CD4-positive, alpha-beta T cell treated with Interleukin-6 for 4 hours (primary cell): Measurements from ENCODE around the gene CAPRIN1.
A peak's percentile ranks its signal among the peaks of the same experiment; 100 is the strongest.
"Not testable (repeated sequence)": the region's sequence is repeated elsewhere in the genome, so short reads cannot be mapped to it uniquely, and the experiment has no call there.

Source experiments
- DNase-seq: peaks from one replicate; pipeline ENCODE4 v3.0.0-alpha.2; 2020; ENCODE audit warnings: mixed read lengths

CAPRIN1 gene

GRCh38 chr11:34094900-34095299 is 43.4 kb downstream of the CAPRIN1 start:
- DNase-seq = not testable (repeated sequence)

- no peak for DNase-seq
Observed at GRCh38 chr11:34098813-34099212, 47.3 kb downstream of the CAPRIN1 start.

- no peak for DNase-seq
Observed at GRCh38 chr11:34104680-34105078, 53.1 kb downstream of the CAPRIN1 start.

GRCh38 chr11:34105079-34105956 is 53.8 kb downstream of the CAPRIN1 start, which contains the start of gene NAT10:
Gene NAT10 (plus strand): TSS chr11:34105629. CDS start chr11:34108226, 2,597 bp downstream.
- peak; percentile 97 for DNase-seq

GRCh38 chr11:34105957-34106504 is 54.5 kb downstream of the CAPRIN1 start:
- DNase-seq = no peak

GRCh38 chr11:34111722-34112270 is 60.3 kb downstream of the CAPRIN1 start:
- DNase-seq = no peak

GRCh38 chr11:34114014-34114413 is 62.5 kb downstream of the CAPRIN1 start:
- DNase-seq = no peak

- no peak for DNase-seq
Observed at GRCh38 chr11:34114471-34114870, 62.9 kb downstream of the CAPRIN1 start.

GRCh38 chr11:34120651-34121050 is 69.1 kb downstream of the CAPRIN1 start:
- DNase-seq = no peak

GRCh38 chr11:34124885-34125668 is 73.5 kb downstream of the CAPRIN1 start:
- DNase-seq = no peak

- DNase-seq = no peak
Observed at GRCh38 chr11:34126959-34127848, 75.7 kb downstream of the CAPRIN1 start.

- no peak for DNase-seq
Observed at GRCh38 chr11:34128824-34129223, 77.3 kb downstream of the CAPRIN1 start.

GRCh38 chr11:34132261-34132965 is 80.9 kb downstream of the CAPRIN1 start:
- no peak for DNase-seq

GRCh38 chr11:34134765-34135164 is 83.2 kb downstream of the CAPRIN1 start:
- no peak for DNase-seq

- no peak for DNase-seq
Observed at GRCh38 chr11:34135439-34135838, 83.9 kb downstream of the CAPRIN1 start.

- DNase-seq = no peak
Observed at GRCh38 chr11:34136420-34136819, 84.9 kb downstream of the CAPRIN1 start.

- no peak for DNase-seq
Observed at GRCh38 chr11:34139346-34139745, 87.8 kb downstream of the CAPRIN1 start.

GRCh38 chr11:34140149-34140548 is 88.6 kb downstream of the CAPRIN1 start:
- no peak for DNase-seq

- DNase-seq = no peak
Observed at GRCh38 chr11:34143048-34143447, 91.5 kb downstream of the CAPRIN1 start.

GRCh38 chr11:34145073-34145472 is 93.5 kb downstream of the CAPRIN1 start:
- no peak for DNase-seq

- DNase-seq = no peak
Observed at GRCh38 chr11:34145847-34146381, 94.4 kb downstream of the CAPRIN1 start.
